Stimulated activated CD8-positive, alpha-beta memory T cell treated with anti-CD3 and anti-CD28 coated beads, Interleukin-7, amount 100 ng/mL, for 4 hours (primary cell): ENCODE measurements around the gene CELF2.
"Not testable (repeated sequence)": the region's sequence is repeated elsewhere in the genome, so short reads cannot be mapped to it uniquely, and the experiment has no call there.

Source experiments
- DNase-seq, 2 donors: peaks; one replicate each; pipeline ENCODE4 v3.0.0-alpha.2; 2020; ENCODE audit warnings: low read depth in 2 of 2

CELF2 gene

DNA sequence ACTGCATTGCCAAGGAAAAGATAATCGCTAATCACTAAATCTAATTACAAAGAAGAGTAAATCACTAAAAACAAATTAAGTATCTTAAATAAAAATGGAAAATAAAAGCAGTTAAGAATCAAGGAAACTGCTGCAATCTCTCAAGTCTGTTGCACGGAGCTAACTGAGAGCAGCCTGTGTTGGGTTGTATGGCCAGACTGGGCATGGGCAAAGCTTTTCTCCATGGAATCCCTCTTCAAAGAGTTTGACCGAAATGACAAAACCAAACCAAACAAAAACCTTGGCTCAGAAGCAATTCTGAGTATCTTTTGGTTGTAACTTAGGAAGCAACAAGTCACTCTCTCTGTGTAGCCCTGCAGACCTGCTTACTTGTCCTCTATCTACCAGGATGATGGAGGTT lies 78.8 kb downstream of the CELF2 start:
- DNase-seq = no peak

DNA sequence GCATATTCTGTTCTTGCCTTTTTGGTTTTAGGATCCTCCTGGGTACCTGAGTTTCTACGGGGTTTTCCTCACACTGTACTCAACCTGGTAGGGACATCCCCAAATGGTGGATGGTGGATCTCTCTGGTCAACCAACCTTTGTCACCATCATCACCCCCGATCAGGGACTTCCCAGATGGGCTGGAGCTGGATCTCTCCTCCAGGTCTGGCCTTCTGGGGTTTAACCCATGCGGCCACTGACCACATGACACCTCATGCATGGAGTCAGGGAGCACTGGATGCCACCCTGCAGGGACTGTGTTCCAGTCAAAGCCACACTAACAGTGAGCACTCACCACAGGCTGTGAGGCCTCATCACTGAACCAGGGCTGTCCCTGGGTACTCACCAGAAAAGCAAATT lies 80.0 kb downstream of the CELF2 start:
- no peak for DNase-seq

DNA sequence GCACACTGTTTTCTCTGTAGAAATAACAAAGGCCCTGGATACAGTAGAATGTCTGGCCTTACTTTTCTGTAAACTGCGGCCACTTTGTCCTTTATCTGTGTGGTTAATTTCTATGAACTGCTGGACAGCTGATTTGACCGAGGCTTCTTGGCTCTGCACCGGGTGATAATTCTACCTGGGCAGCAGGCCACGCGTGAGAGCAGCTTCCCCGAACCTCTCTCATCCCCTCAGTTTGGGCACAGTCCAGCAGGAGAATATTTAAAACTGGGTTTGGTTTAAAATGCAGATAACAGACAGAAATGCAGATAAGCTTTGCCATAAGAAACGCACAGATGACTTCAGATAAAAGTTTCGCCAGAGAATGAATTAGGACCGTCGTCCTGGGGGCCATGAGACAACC lies 81.0 kb downstream of the CELF2 start:
- DNase-seq = no peak

DNA sequence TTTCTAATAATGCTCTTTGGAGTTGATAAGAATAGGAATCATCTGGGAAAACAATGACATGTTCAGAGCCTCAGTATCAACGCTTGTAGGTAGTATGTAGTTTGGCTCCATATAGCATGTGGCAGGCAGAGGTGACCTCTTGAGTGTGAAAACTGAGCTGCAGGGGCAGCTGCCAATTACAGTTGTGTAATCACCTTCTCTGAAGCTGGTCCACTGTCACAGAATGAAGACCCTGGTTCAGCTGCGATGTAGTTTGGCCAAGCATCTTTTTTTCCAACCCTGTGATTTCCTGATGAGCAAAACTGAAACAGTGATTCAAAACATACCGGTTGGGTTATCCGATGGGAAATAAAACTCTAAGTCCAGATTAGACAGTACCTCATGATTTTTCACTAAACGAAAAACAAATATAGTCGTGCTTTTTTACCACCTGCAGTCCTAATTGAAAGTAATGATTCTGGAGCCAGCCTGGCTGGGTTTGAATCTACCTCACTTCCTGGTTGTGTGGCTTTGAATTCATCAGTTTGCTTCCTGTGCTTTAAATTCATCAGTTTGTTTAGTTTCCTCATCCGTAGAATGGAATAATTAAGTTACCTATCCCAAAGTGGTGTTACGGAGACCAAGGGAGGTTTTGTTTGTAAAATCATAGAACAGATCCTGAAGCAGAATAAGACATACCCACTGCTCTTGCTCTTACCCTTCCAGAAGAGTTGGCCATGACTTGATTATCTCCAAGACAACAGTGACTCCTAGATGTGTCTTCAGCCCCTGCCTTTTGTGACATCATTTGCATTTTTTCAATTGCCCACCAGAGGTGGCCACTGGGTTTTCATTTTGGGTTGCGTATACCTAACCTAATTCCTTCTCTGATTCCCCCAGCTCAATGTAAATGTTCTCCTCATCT lies 87.4 kb downstream of the CELF2 start:
- DNase-seq = no peak

DNA sequence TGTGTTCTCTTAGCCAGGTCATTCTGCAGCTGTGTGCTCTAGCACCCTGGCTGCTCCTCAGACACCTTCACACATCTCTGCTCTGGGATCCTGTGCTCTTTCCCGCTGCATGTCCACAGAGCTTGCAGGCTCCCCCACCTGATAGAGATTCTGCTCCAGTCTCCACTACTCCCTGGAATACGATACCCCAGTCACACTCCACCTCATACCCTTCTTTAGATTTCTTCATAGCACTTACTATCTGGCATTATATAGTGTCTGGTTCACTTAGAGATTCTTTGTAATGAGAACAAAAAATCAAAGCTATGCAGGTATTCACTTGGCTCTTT lies 88.0 kb downstream of the CELF2 start:
- DNase-seq = no peak

DNA sequence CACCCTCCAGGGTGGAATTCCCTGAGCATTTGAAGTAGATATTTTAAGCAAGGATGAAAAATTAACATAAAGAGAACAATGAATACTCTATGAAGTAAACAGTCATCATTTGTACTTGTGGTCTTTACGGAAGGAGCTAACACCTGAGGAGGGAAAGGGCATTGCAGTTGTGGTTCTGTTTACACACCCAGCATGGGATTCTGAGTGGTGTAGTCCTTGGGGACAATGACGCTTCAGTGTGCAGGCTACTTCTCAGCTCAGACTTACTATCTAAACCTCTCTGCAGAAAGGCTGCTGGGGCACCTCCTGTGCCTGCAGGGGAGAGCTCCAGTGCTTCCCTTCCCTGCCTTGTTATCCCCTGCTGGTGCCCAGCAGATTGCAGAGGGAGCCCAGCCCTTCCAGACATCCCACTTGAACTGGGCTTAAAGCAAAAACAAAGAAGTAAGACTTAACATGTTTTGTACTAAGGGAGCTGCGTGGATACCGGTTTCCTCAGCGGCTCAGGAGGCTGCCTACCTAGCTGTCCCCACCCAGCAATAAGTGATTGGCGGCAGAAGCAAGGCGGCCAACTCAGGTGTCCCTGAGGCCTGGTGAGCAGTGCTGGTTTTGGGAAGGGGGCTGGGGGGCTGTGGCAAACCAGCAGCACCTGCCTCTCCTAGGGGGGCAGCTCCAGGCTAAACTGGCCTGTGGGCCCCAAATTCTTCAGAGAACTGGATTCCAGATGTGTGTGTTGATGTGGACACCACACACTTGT lies 89.1 kb downstream of the CELF2 start:
- DNase-seq = no peak

DNA sequence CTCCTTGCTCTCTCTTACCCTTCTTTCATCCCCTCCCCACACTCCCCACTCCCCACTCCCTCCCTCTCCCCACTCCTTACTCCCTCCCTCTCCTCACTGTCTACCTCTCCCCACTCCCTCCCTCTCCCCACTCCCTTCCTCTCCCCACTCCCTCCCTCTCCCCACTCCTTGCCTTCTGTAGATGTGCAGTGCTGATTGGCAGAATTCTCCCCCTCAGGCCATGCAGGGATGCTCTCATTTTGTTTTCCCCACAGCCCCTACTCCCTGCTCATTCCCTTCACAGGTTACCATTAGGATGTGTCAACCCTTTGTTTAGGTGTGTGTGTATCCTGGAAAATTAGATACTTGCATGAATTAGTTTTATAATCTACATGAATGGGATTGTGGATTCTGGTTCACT lies 90.3 kb downstream of the CELF2 start:
- DNase-seq = no peak

DNA sequence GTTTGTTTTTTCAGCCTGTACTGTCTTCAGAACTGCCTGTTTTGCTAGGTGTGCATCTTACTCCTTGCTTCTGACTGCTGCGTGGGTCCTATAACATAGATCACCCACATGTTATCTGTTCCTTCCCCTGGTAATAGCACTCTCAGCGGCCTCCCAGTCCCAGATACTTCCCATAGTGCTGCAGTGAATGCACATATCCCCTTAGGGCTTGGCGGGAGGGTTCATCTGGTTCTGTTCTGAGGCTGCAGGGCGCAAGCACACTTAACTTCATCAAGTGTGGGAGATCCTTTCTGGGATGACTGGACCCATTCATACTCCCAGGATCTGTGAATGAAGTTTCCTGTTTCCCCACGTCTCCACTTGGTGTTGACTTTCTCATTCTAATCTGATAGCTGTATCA lies 90.7 kb downstream of the CELF2 start:
- DNase-seq = no peak

DNA sequence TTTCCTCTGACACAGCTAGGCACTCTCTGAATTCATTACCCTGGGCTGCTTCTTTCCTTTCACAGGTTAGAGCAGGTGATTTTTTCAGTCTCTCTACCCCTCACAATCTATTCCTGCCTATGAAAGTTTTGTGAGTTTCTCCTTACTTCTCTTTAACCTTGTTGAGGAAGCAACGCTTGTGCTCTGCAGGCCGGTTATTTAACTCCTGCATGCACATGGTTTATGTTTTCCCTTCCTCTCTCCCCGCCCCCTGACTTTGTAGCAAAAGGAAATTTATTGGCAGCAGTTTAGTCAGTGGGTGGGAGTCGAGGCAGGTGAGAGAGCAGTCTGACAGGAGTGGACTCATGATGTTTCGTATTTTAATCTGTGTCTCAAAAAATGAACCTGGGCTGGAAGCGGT lies 91.9 kb downstream of the CELF2 start:
- no peak for DNase-seq

DNA sequence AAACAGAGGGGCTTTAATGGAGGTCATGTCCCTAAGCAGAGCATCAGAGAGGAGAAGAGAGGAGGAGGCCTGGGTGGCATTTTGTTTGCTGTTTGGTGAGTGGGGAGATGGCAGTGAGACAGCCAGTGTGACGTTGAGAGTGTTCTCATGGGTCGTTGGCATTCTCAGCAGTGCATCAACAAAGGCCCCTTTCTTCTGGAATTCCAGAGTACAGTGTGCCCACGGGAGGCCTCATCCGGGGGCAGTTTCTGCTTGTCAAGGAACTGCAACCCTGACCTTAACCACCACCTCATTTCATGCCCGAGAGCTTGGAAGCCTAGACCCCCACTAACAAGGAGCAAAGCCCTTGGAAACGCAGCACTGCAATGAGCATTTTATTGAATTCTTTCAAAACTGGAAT lies 92.9 kb downstream of the CELF2 start:
- no peak for DNase-seq

DNA sequence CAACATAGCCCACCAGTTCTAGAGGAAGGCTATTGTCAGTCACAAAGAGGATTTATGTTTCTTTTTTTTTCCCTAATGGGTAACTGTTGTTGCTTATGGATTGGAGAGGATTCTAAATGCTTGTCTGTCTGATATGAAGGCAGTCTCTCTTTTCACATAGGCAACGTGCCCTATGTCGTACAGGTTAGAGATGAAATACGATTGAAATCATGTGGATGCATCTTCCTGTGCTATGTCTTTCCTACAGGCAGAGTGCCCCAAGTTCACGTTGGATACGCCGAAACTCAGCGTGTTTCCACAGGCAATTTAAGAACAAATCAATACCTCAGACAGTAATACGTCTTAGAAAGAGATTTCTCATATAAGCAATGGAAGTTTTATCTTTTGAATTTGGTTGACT lies 93.8 kb downstream of the CELF2 start:
- no peak for DNase-seq

DNA sequence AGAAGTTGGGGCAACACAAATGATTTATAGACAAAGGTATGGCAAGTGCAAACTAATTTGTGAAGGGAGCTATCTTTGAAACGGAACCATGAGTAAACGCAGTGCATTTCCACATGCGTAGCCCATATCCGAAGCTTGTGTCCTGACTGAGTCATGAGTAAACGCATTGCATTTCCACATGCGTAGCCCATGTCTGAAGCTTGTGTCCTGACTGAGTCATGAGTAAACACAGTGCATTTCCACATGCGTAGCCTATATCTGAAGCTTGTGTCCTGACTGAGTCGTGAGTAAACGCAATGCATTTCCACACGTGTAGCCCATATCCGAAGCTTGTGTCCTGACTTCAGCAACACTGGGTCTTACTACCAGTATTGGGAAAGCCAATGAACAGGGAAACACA lies 95.0 kb downstream of the CELF2 start:
- no peak for DNase-seq

DNA sequence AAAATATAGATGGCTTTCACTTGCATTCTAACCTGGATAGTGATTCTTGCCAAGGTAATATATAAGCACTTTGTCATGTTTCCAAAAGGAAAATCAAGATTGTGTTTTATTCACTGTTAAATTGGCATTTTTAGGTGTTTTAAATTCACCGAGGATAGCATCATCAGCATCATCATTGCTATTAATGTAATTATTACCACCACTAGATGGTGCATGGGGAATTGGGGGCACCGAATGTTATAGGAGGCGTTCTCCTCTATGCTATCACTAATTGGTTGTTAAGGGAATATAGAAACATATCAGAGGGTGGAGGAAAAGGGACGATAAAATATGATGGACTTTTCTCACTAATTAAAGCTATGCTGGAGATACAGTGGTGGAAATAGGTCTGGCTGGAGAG lies 95.5 kb downstream of the CELF2 start:
- DNase-seq = peak in 1 of 2 donors; percentile 5

DNA sequence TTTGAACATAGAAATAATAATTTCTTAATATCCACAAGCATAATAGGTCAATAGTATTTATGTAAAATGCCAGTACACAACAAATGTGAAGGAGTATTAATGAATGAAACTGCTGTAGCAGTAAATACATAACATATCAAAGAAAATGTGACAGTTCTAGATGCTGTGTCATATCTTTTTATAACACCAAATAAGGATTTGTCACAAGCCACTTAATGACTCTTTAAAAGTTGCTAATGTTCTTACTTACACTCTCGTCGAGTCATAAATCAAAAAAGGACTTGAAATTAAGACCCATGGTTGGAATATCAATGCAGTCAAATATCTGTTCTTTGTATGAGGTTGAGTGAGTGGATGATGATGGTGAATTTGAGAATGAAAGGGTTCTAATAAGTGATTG lies 96.6 kb downstream of the CELF2 start:
- DNase-seq = no peak

DNA sequence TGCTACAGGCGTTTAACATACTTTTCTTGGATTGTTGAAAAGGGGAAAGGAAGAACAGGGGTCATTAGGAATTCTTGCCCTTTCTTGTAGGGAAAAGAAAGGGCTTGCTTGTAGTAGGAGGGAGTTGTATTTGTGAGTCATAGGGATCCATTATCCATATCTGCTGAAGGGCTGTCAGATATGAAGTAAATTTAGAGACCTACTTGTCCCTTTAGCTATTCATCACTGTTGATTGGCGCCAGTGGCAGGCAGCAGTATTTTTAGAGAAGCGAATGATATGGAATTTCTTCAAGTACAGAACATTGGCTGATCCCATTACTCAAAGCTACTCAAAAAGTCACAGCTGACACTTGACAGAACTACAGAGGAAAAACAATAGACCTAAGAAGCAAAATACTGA lies 97.7 kb downstream of the CELF2 start:
- DNase-seq = no peak

DNA sequence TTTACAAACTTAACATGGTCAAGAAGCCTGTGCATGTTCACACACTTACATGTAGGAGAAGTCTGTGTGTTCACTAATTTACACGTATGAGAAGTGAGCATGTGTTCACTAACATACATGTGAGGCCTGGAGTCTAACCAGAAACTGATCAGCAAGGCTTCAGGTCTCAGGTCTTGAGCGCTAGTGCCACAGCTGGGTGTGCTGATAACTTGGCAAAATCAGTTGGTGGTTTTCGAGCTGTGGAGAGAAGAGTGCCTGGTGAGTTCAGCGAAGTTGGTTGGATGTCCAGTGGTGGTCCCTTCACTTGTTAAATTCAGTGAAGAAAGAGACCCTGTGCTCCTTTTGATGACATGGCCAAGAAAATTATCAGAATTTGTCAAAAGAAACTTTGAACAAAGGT lies 98.7 kb downstream of the CELF2 start:
- DNase-seq = no peak

DNA sequence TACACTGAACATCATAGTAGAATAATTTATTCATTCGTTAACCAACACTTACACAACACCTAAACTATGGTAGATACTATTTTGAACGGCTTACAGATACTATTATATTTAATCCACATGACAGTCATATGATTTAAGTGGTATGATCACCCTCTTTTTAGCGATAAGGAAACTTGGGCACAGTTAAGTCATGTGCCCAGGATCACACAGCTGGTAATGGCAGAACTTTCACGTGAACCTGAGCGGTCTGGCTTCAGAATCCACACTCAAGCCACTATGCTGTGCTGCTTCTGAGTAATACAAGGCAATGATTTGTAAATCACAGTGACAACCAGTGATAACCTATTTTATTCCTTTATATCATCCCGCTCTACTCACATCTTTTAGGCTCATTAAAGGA lies 99.1 kb downstream of the CELF2 start:
- no peak for DNase-seq

DNA sequence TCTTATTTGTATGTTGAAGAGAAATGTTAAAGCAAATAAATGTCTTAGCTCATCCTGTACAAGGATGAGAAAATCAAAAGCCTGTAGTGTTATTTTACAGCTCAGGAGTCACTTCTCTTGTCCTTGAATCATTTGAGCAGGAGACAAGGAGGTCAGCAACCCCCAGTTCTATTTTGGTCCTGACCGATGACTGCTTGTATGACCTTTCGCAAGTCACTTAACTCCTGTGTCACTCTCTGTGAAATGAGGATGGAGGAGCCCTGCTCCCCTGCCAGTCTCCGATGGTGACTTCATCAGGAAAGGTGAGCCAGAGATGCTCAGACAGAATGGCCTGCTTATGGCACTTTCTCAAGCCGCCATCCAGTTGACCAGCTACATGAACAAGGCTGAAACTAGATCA lies 101.0 kb downstream of the CELF2 start:
- no peak for DNase-seq

DNA sequence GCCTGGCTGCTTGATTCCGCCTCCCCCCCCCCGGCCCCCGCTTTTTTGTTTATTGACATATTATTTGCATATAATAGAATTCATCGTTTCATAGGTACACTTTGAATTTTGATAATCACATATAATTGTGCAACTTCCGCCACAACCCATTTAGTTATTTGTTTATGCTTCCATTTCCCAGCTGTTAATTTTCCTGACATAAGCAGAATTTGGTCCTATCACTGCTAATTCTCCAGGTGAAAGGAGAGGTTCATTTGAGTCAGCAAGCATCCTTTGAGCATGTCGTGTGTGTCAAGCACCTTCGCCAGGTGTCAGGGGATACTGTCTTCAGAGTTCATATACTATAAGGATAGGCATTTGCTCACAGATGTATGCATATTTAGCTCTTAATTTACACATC lies 102.2 kb downstream of the CELF2 start:
- DNase-seq = no peak

DNA sequence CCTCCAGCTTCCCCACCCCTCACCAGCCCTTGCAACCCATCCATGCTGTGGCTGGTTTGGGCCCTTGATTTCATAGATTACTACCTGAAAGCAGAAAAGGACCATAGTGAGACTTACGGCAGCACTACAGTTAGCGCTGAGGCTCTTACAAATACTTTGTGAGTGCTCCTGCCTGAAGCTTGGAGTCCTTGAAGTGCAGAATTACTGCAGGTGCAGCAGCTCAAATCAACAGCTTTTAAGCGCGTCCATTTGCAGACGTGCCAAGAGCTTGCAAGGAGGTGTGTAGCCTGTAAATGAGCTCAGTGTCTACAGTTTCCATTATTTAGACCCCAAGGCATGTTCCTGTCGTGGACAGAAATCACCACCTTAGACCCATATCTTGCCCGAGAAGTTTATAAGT lies 103.0 kb downstream of the CELF2 start:
- DNase-seq = no peak

DNA sequence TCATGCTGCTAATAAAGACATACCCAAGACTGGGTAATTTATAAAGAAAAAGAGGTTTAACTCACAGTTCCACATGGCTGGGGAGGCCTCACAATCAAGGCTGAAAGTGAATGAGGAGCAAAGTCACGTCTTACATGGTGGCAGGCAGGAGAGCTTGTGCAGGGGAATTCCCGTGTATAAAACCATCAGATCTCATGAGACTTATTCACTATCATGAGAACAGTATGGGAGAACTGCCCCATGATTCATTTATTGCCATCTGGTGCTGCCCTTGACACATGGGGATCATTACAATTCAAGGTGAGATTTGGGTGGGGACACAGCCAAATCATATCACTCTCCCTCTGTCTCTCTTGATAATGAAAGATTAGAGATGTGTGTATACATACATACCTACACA lies 106.2 kb downstream of the CELF2 start:
- not testable (repeated sequence) for DNase-seq

DNA sequence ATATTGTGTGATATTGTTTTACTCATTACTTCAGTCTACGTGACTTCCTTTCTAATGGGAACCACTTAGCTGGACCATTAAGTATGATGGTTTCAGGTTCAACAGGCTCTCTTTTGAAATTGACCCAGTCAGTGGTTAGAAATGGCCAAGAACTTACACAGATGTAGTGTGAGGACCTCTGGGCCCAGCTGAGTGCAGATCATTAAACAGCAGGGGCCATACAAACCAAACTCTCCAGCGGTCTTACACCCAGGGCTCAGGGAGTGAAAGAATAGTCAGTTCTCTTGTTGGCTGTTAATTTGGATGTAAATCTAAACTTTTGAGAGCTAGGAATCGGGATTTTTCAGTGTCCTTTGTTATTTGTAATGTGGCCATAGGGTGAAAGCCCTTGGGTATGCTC lies 107.3 kb downstream of the CELF2 start:
- no peak for DNase-seq

DNA sequence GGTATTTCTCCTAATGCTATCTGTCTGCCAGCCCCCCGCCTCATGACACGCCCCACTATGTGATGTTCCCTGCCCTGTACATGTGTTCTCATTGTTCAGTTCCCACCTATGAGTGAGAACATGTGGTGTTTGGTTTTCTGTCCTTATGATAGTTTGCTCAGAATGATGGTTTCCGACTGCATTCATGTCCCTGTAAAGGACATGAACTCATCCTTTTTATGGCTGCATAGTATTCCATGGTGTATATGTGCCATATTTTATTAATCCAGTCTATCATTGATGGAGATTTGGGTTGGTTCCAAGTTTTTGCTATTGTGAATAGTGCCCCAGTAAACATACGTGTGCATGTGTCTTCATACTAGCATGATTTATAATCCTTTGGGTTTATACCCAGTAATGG lies 109.3 kb downstream of the CELF2 start:
- DNase-seq = not testable (repeated sequence)
